T47D (cell line): ENCODE data around the gene DNPEP.

ENCODE experiments used
- DNase-seq, 2 experiments: peaks; one replicate each; pipeline versions ENCODE4 v3.0.0 to v3.0.0-alpha.2; 2011 to 2012; ENCODE audit warnings: low read depth in 1 of 2, low spot score in 1 of 2
- JUND ChIP-seq: IDR thresholded peaks from 2 replicates; pipeline ENCODE4 v1.6.1; 2012; ENCODE audit warnings: low read depth
- in situ Hi-C: cut with HindIII; loops from 2 replicates; pipeline ENCODE4 v1.10.0; 2016; ENCODE audit warnings: low sequenced_read_pairs, low pct_unique_long_range_greater_than_20kb

The DNPEP gene

GRCh38 chr2:219387306-219388120 is at the start of gene DNPEP:
DNPEP (minus strand) TSS chr2:219387912; CDS start chr2:219387794, 118 bp downstream.
- in situ Hi-C loops, result no loop called here
- DNase-seq, result peak; percentile 54 to 90

GRCh38 chr2:219437141-219437540 is 49.4 kb upstream of the DNPEP start:
- in situ Hi-C loops, result no loop called here
- no peak for TF ChIP-seq JUND
- DNase-seq, result no peak

More at GRCh38 chr2:219387306-219388120, at the start of gene DNPEP:
- TF ChIP-seq JUND, result no peak

- TF ChIP-seq JUND, result no peak
- no peak for DNase-seq
- in situ Hi-C loops, result no loop called here
Measured at GRCh38 chr2:219436491-219436890, 48.8 kb upstream of the DNPEP start.

GRCh38 chr2:219435701-219436100 is 48.0 kb upstream of the DNPEP start:
- in situ Hi-C loops, result no loop called here
- TF ChIP-seq JUND, result no peak
- no peak for DNase-seq

GRCh38 chr2:219434718-219435525 is 47.2 kb upstream of the DNPEP start, which contains the start of gene SPEG:
SPEG (plus strand) TSS chr2:219434843; CDS start chr2:219434978, 135 bp downstream.
- DNase-seq, result no peak
- in situ Hi-C loops, result no loop called here
- TF ChIP-seq JUND, result no peak

- no peak for DNase-seq
- in situ Hi-C loops, result no loop called here
- TF ChIP-seq JUND, result no peak
Measured at GRCh38 chr2:219434468-219434717, 46.7 kb upstream of the DNPEP start.

- DNase-seq, result peak in 1 of 2 experiments; percentile 36
- in situ Hi-C loops, result no loop called here
- TF ChIP-seq JUND, result no peak
Measured at GRCh38 chr2:219433666-219434467, 46.2 kb upstream of the DNPEP start.

- in situ Hi-C loops, result no loop called here
- TF ChIP-seq JUND, result no peak
- DNase-seq, result peak; percentile 56 to 65
Measured at GRCh38 chr2:219430633-219431615, 43.2 kb upstream of the DNPEP start.

- no peak for DNase-seq
- TF ChIP-seq JUND, result no peak
- in situ Hi-C loops, result no loop called here
Measured at GRCh38 chr2:219429958-219430606, 42.4 kb upstream of the DNPEP start.

GRCh38 chr2:219428469-219428868 is 40.8 kb upstream of the DNPEP start:
- DNase-seq, result no peak
- in situ Hi-C loops, result no loop called here
- TF ChIP-seq JUND, result no peak

GRCh38 chr2:219426534-219427136 is 38.9 kb upstream of the DNPEP start:
- in situ Hi-C loops, result no loop called here
- no peak for DNase-seq
- no peak for TF ChIP-seq JUND
